ENCODE data around the gene FMNL2. TPM values are rescaled to one million over a fixed set of nuclear protein-coding genes. Genes with fewer than 3 reads are reported as not detected.

The FMNL2 gene
- total RNA-seq, 1 experiment from 2014 or later = 38.2 TPM

DNA sequence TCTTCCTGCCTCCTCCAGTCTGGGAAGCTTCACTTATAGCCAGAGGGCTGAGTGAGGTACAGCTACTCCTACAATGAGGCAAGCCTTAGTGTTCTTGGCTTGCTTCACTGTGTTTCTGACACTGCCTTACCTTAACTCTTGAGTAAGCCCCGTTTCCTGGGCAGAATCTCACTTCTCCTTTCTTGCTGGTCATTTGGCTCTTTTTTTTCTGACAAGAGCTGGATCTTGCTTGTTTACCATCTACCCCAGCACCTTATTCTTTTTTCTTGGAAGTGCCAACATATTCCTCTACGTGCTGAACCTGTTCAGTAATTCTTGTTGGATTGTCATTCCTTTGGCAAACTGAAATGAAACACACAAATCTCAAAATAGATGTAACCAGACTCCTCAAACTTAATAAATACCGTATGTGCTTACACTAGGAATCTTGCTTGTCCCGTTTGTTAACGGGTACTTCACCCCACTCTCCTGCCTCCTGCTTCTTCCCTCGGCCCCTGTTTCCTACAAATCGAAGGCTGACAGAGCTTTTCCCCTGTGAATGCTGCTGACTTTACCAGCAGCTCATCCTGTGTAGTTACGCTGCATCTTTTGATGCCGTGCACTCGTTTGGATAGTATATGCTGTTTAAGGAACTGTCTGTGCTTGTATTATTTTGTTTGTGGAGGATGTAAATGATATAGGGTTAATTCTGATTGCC, 132.2 kb downstream of the FMNL2 start:
- TF ChIP-seq CTCF (IDR thresholded peaks at IDR 0.05; ENCODE audit: insufficient read depth in 1 of 2, low read depth in 1 of 2, low read length in 1 of 2, severe bottlenecking in 1 of 2, unreplicated experiment in 1 of 2) = no peak
- Histone ChIP-seq H3K9me3 (no peaks in the 10 kb centered on the region), H3K4me1 (peaks cover 48% of the 10 kb centered on the region), H3K36me3 (ENCODE audit: control insufficient read depth, insufficient read depth, low read length) (no peaks in the 10 kb centered on the region), H3K4me3 (ENCODE audit: low read depth, low read length) (no peak overlapping the region), H3K27me3 (replicated peaks; ENCODE audit: control insufficient read depth, insufficient read depth, low read length) (no peaks in the 10 kb centered on the region; the same call in 1 of the 2 replicates)
- peaks cover 52% of the 10 kb centered on the region for H3K4me1 Mint-ChIP-seq (ENCODE audit: low read depth, unreplicated experiment)
- H3K36me3 Mint-ChIP-seq (ENCODE audit: insufficient read depth, unreplicated experiment) = no peaks in the 10 kb centered on the region
- H3K9me3 Mint-ChIP-seq (ENCODE audit: unreplicated experiment) = no peaks in the 10 kb centered on the region
- CTCF ChIA-PET = interaction anchor here (1.7 kb wide), 1 partner anchor 291 kb away, joined by 5 read pairs; no protein-coding TSS in a partner anchor
- DNase-seq = no peak
- POLR2A ChIA-PET = no interaction called here
- BruUV-seq (replicated peaks) = no TSS peak
- H3K27ac Mint-ChIP-seq (ENCODE audit: unreplicated experiment) = no peak overlapping the region
- no peak overlapping the region for H3K4me3 Mint-ChIP-seq (ENCODE audit: unreplicated experiment)
- no peaks in the 10 kb centered on the region for H3K27me3 Mint-ChIP-seq (ENCODE audit: insufficient read depth, unreplicated experiment)
- intact Hi-C loops (cut with micrococcal nuclease; ENCODE audit: unreplicated experiment) = no loop called here

DNA sequence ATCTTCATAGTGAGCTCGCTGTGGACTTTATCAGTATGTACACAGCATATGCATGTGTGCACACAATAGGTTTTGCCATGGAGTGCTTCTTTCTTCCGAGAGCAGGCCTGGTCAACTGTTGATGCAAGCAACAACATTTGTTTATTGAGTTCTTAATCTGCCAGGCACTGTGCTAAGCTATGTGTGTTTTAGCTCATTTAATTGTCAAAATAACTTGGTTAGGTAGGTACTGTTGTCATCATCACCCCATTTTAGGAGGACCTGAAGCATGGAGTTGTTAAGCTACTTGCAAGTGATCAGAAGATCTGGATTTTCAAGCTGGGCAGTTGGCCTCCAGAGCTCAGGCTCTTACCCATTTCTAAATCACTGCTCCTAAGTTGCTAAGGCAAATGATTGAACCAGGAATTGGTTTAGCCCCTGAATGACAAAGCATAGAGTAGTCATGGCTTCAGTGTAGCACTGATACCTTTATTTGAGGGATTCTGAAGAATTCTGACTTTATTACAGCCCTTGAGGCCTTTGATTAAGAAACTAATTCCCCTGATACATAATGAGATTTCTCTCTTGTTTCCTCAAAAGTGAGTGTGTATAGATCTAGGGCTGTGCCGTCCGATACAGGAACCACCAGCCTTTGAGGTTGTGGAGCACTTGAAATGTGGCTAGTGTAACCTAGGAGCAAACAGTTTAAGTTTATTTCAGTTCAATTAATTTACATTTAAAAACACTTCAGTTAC, 132.9 kb downstream of the FMNL2 start:
- no peak for TF ChIP-seq CTCF (IDR thresholded peaks at IDR 0.05; ENCODE audit: insufficient read depth in 1 of 2, low read depth in 1 of 2, low read length in 1 of 2, severe bottlenecking in 1 of 2, unreplicated experiment in 1 of 2)
- H3K9me3 ChIP-seq = no peaks in the 10 kb centered on the region
- H3K4me3 ChIP-seq (ENCODE audit: low read depth, low read length) = no peak overlapping the region
- Mint-ChIP-seq H3K4me3 (ENCODE audit: unreplicated experiment) (no peak overlapping the region), H3K4me1 (ENCODE audit: low read depth, unreplicated experiment) (peaks cover 57% of the 10 kb centered on the region), H3K9me3 (ENCODE audit: unreplicated experiment) (no peaks in the 10 kb centered on the region), H3K27me3 (ENCODE audit: insufficient read depth, unreplicated experiment) (no peaks in the 10 kb centered on the region), H3K27ac (ENCODE audit: unreplicated experiment) (no peak overlapping the region), H3K36me3 (ENCODE audit: insufficient read depth, unreplicated experiment) (no peaks in the 10 kb centered on the region)
- H3K27me3 ChIP-seq (replicated peaks; ENCODE audit: control insufficient read depth, insufficient read depth, low read length) = no peaks in the 10 kb centered on the region
- CTCF ChIA-PET = interaction anchor here (1.7 kb wide), 1 partner anchor 292 kb away, joined by 5 read pairs; no protein-coding TSS in a partner anchor
- H3K36me3 ChIP-seq (ENCODE audit: control insufficient read depth, insufficient read depth, low read length) = no peaks in the 10 kb centered on the region
- POLR2A ChIA-PET = no interaction called here
- H3K4me1 ChIP-seq = peaks cover 53% of the 10 kb centered on the region
- BruUV-seq (replicated peaks) = no TSS peak
- intact Hi-C loops (cut with micrococcal nuclease; ENCODE audit: unreplicated experiment) = no loop called here
- DNase-seq = no peak

DNA sequence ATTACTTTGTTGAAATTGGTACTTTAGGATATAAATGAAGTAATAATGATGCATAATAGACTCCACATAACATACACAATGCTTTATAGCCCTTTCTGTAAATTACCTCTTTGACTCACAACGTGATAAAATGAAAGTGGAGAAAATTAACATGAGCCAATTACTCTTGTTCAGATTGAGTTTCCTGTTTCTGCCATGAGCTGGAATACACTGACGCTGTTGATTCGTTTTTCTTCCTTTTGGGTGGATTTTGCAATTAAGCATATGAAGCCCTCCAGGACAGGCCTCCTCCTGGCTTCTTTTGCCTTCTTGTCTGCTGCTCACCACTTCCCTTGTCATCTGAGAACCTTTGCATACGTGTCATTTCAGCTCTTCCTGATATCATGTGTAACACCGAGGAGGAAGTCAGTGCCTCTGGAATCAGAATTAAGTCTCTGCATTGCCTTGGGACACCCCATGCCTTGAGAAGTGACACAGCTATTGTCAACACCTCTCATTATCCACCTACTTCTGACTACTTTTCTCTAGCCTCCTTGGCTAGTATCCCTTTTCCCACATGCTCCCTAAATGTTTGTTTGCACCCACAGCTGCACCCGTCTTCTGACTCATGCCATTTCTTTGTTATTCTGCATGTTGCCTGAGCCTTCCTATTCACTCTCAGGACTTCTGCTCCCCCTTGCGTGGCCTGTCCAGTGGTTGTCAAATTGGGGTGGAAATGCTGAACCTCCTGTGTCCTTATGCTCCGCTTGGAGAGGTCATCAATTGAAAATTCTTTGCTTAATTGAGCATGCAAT, 134.1 kb downstream of the FMNL2 start:
- Mint-ChIP-seq H3K36me3 (ENCODE audit: insufficient read depth, unreplicated experiment) (no peaks in the 10 kb centered on the region), H3K4me3 (ENCODE audit: unreplicated experiment) (no peak overlapping the region), H3K27ac (ENCODE audit: unreplicated experiment) (no peak overlapping the region), H3K9me3 (ENCODE audit: unreplicated experiment) (no peaks in the 10 kb centered on the region), H3K4me1 (ENCODE audit: low read depth, unreplicated experiment) (peaks cover 54% of the 10 kb centered on the region), H3K27me3 (ENCODE audit: insufficient read depth, unreplicated experiment) (no peaks in the 10 kb centered on the region)
- no peaks in the 10 kb centered on the region for H3K27me3 ChIP-seq (replicated peaks; ENCODE audit: control insufficient read depth, insufficient read depth, low read length)
- H3K4me3 ChIP-seq (ENCODE audit: low read depth, low read length) = no peak overlapping the region
- CTCF ChIA-PET = interaction anchor here (0.6 kb wide), 1 partner anchor 21 kb away, joined by 5 read pairs; no protein-coding TSS in a partner anchor
- H3K4me1 ChIP-seq = peaks cover 66% of the 10 kb centered on the region
- BruUV-seq (replicated peaks) = no TSS peak
- POLR2A ChIA-PET = no interaction called here
- DNase-seq = no peak
- intact Hi-C loops (cut with micrococcal nuclease; ENCODE audit: unreplicated experiment) = no loop called here
- TF ChIP-seq CTCF (IDR thresholded peaks at IDR 0.05; ENCODE audit: insufficient read depth in 1 of 2, low read depth in 1 of 2, low read length in 1 of 2, severe bottlenecking in 1 of 2, unreplicated experiment in 1 of 2) = no peak
- no peaks in the 10 kb centered on the region for H3K36me3 ChIP-seq (ENCODE audit: control insufficient read depth, insufficient read depth, low read length)
- H3K9me3 ChIP-seq = no peaks in the 10 kb centered on the region
